ENCODE results near the gene SNX27.
"Not testable (repeated sequence)": the region's sequence is repeated elsewhere in the genome, so short reads cannot be mapped to it uniquely, and the experiment has no call there.

SNX27 gene

GRCh38 chr1:151602550-151602949, 9.3 kb upstream of the SNX27 start:
- DNase-seq (ENCODE audit: low read depth in 3 of 3, low spot score in 1 of 3) = not testable (repeated sequence)

GRCh38 chr1:151604291-151604690, 7.6 kb upstream of the SNX27 start:
- no peak for DNase-seq (ENCODE audit: low read depth in 3 of 3, low spot score in 1 of 3)

GRCh38 chr1:151606384-151606783, 5.5 kb upstream of the SNX27 start:
- DNase-seq (ENCODE audit: low read depth in 3 of 3, low spot score in 1 of 3) = no peak

GRCh38 chr1:151606857-151607256, 5.0 kb upstream of the SNX27 start:
- DNase-seq (ENCODE audit: low read depth in 3 of 3, low spot score in 1 of 3) = no peak

- DNase-seq (ENCODE audit: low read depth in 3 of 3, low spot score in 1 of 3) = no peak
Measured at GRCh38 chr1:151610142-151610541, 1.7 kb upstream of the SNX27 start.

- DNase-seq (ENCODE audit: low read depth in 3 of 3, low spot score in 1 of 3) = no peak
Measured at GRCh38 chr1:151611288-151611790, 511 bp upstream of the SNX27 start.

GRCh38 chr1:151612501-151613281, 841 bp downstream of the SNX27 start:
- peak in 1 of 3 donors; percentile 12 for DNase-seq (ENCODE audit: low read depth in 3 of 3, low spot score in 1 of 3)

GRCh38 chr1:151613282-151613780, 1.5 kb downstream of the SNX27 start:
- DNase-seq (ENCODE audit: low read depth in 3 of 3, low spot score in 1 of 3) = no peak

GRCh38 chr1:151615711-151616504, 4.1 kb downstream of the SNX27 start:
- no peak for DNase-seq (ENCODE audit: low read depth in 3 of 3, low spot score in 1 of 3)

GRCh38 chr1:151616505-151616849, 4.6 kb downstream of the SNX27 start:
- no peak for DNase-seq (ENCODE audit: low read depth in 3 of 3, low spot score in 1 of 3)

GRCh38 chr1:151618003-151618402, 6.2 kb downstream of the SNX27 start:
- DNase-seq (ENCODE audit: low read depth in 3 of 3, low spot score in 1 of 3) = no peak

- no peak for DNase-seq (ENCODE audit: low read depth in 3 of 3, low spot score in 1 of 3)
Measured at GRCh38 chr1:151618470-151618869, 6.6 kb downstream of the SNX27 start.

GRCh38 chr1:151618996-151619395, 7.1 kb downstream of the SNX27 start:
- DNase-seq (ENCODE audit: low read depth in 3 of 3, low spot score in 1 of 3) = not testable (repeated sequence)

GRCh38 chr1:151619489-151620093, 7.7 kb downstream of the SNX27 start:
- DNase-seq (ENCODE audit: low read depth in 3 of 3, low spot score in 1 of 3) = no peak

- no peak for DNase-seq (ENCODE audit: low read depth in 3 of 3, low spot score in 1 of 3)
Measured at GRCh38 chr1:151620286-151620685, 8.4 kb downstream of the SNX27 start.

- no peak for DNase-seq (ENCODE audit: low read depth in 3 of 3, low spot score in 1 of 3)
Measured at GRCh38 chr1:151621351-151621750, 9.5 kb downstream of the SNX27 start.

- no peak for DNase-seq (ENCODE audit: low read depth in 3 of 3, low spot score in 1 of 3)
Measured at GRCh38 chr1:151624783-151625182, 12.9 kb downstream of the SNX27 start.

- DNase-seq (ENCODE audit: low read depth in 3 of 3, low spot score in 1 of 3) = no peak
Measured at GRCh38 chr1:151626740-151627334, 15.0 kb downstream of the SNX27 start.

- DNase-seq (ENCODE audit: low read depth in 3 of 3, low spot score in 1 of 3) = no peak
Measured at GRCh38 chr1:151629278-151629677, 17.4 kb downstream of the SNX27 start.

GRCh38 chr1:151635479-151636072, 23.7 kb downstream of the SNX27 start:
- DNase-seq (ENCODE audit: low read depth in 3 of 3, low spot score in 1 of 3) = no peak

All from stimulated activated CD4-positive, alpha-beta T cell treated with anti-CD3 and anti-CD28 coated beads, TNF-alpha, amount 100 ng/mL, for 1 hour (primary cell).